AG04450 (cell line): Measurements from ENCODE around the gene ACOX2. TPM values are rescaled to one million over a fixed set of nuclear protein-coding genes. Genes with fewer than 3 reads are reported as not detected.

Experiments
- CTCF ChIA-PET: fragments of 300-600, 350-600 bp; formaldehyde crosslinking; extraction: SDS; loops from one replicate; lab custom pipeline; 2022; ENCODE audit warnings: antibody characterized with exemption, inconsistent platforms; lab: Charles Lee
- POLR2A ChIA-PET: fragments of 350-600 bp; formaldehyde crosslinking; extraction: SDS; loops from one replicate; lab custom pipeline; 2021; ENCODE audit warnings: antibody characterized with exemption, inconsistent platforms; lab: Yijun Ruan, JAX
- DNase-seq: peaks from one replicate; pipeline ENCODE4 v3.0.0-alpha.2; 2011; ENCODE audit warnings: low read depth, low spot score
- H3K27ac ChIP-seq: one replicate; pipeline ENCODE4 v1.5.1; 2012; ENCODE audit warnings: low read depth, low read length, control low read depth
- H3K27me3 ChIP-seq: one replicate; pipeline ENCODE4 v1.6.0; 2012; ENCODE audit warnings: low read length; ENCODE audit not compliant: control insufficient read depth, insufficient read depth
- H3K4me3 ChIP-seq: 2 replicates; pipeline ENCODE4 v1.5.1; 2011; ENCODE audit warnings: mild to moderate bottlenecking, low read depth, low read length, control low read depth
- H3K9me3 ChIP-seq: 2 replicates; pipeline ENCODE4 v1.5.1; 2012; ENCODE audit warnings: low read length; ENCODE audit not compliant: control insufficient read depth, insufficient read depth
- CTCF ChIP-seq: IDR thresholded peaks from 2 replicates; pipeline ENCODE4 v1.5.1; 2011; ENCODE audit warnings: low read depth, low read length, control low read depth, inconsistent platforms
- polyA plus RNA-seq: library from polyadenylated mRNA; depleted of rRNA; stranded (reverse); fragments of >200 nt; gene quantifications from 2 replicates; pipeline ENCODE4 v1.2.3, GENCODE V29; 2011

The ACOX2 gene
- polyA plus RNA-seq, 1 experiment = 27.8 TPM

DNA sequence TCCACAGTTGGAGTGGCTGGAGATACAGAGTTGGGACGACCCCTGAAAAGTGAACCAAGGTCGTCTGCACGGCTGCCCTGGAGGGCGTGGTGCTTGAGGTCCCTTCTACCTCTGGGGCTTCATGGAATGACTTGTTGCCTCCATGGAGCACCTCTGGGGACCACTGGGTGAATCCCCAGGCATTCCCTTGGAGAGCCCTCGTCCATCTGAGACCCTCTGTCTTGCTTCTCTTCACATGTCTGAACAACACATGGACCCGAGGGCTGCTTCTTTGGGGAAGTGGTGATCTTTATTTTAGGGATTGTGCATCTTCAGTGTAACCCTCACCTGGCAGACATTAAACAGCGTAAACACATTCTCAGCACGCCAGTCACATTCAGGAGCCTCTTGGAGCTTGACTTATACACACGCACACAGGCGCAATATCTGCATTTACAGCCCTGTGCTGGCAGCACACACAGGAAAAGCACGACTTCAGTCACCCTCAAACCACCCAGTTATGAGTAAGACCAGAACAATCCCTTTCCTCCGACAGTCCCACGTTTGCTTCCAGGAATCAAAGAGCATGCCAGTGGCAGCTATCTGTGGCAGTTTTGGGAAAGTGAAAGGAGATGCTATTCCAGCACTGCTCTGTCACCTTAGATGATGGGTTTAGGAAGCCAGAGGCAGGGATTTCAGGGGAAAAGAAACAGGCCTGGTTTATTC is 27.6 kb upstream of the ACOX2 start:
- Histone ChIP-seq H3K9me3 (peaks cover 3% of the 10 kb centered on the region; the same call in 1 of the 2 replicates), H3K27me3 (no peaks in the 10 kb centered on the region), H3K27ac (peak overlapping the region; percentile 39), H3K4me3 (no peak overlapping the region)
- no peak for TF ChIP-seq CTCF
- ChIA-PET POLR2A (no interaction called here), CTCF (interaction anchor here (0.6 to 10.7 kb wide), 3 partner anchors 65 to 770 kb away, joined by 3 to 322 read pairs (median 8); no protein-coding TSS in a partner anchor)
- peak; percentile 11 for DNase-seq

DNA sequence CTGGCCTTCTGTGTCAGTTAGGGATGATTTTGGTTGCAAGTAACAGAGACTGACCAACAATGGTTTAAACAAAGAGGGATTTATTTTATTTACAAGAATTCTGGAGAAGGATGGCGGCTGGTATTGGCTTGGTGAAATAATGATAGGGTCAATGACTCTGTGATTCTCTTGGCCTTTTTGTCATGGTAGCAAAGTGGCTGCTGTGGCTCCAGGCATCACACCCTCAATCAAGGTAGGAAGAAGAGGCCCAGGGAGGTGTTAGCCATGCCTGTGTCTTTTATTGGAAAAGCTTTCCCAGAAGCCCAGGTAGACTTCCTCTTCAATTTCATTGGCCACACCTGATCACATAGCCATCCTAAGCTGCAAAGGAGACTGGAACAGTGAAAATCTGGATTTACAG is 27.1 kb upstream of the ACOX2 start:
- CTCF ChIA-PET = interaction anchor here (0.6 to 10.7 kb wide), 2 partner anchors 65 to 513 kb away, joined by 3 to 322 read pairs; no protein-coding TSS in a partner anchor
- Histone ChIP-seq H3K4me3 (no peak overlapping the region), H3K27ac (peak overlapping the region; percentile 21), H3K9me3 (peaks cover 3% of the 10 kb centered on the region; the same call in 1 of the 2 replicates), H3K27me3 (no peaks in the 10 kb centered on the region)
- no peak for DNase-seq
- POLR2A ChIA-PET = no interaction called here
- no peak for TF ChIP-seq CTCF

- no peak for TF ChIP-seq CTCF
- ChIA-PET POLR2A (no interaction called here), CTCF (no interaction called here)
- no peak overlapping the region for H3K4me3 ChIP-seq
- DNase-seq = no peak
- no peak overlapping the region for H3K27ac ChIP-seq
- peaks cover 3% of the 10 kb centered on the region; the same call in 1 of the 2 replicates for H3K9me3 ChIP-seq
- H3K27me3 ChIP-seq = no peaks in the 10 kb centered on the region
Observed at GRCh38 chr3:58563386-58564035, 26.5 kb upstream of the ACOX2 start.

DNA sequence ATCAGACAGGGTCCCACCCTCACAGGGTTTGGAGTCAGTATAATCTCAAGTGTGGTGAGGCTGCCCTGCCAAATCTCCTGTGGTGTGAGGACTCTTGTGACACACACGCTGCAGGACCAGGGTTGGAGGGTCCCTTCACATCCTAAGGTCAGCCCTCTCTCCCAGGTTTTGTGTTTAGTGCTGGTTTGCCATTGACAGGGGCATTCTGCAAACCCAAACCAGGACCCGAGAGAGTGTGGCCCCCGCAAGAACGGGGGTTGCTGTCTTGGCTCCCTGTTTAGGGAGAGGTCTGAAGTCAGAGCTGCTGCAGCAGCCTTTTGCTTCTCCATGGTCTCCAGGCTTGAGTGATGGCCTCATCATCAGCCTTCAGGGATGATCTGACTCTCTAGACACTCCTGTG is 25.5 kb upstream of the ACOX2 start:
- Histone ChIP-seq H3K27ac (no peak overlapping the region), H3K9me3 (peaks cover 3% of the 10 kb centered on the region; the same call in 1 of the 2 replicates), H3K4me3 (no peak overlapping the region), H3K27me3 (no peaks in the 10 kb centered on the region)
- ChIA-PET CTCF (no interaction called here), POLR2A (no interaction called here)
- TF ChIP-seq CTCF = no peak
- DNase-seq = no peak

DNA sequence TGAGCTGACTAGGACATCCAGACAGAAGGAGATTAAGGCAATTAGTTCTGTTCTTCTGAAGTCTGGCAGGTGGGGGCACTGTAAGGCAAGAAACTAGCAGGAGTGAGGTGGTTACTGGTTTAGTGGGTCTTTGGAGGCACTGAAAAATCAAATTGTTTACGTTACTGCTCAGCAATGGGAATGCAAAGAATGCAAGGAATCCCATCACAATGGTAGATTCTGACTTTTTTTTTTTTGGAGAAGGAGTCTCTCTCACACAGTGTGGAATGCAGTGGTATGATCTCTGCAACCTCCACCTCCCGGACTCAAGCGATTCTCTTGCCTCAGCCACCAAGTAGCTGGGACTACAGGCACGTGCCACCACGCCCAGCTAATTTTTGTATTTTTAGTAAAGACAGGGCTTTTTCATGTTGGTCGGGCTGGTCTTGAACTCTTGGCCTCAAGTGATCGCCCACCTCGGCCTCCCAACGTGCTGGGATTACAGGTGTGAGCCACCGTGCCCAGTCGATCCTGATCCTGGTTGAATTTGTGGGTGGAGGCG is 23.9 kb upstream of the ACOX2 start:
- Histone ChIP-seq H3K9me3 (peaks cover 3% of the 10 kb centered on the region; the same call in 1 of the 2 replicates), H3K4me3 (no peak overlapping the region), H3K27ac (peak overlapping the region; percentile 89), H3K27me3 (no peaks in the 10 kb centered on the region)
- TF ChIP-seq CTCF = peak; percentile 73
- peak; percentile 95 for DNase-seq
- ChIA-PET POLR2A (interaction anchor here (0.7 to 1.0 kb wide), 8 partner anchors 11 to 1257 kb away, joined by 3 to 6 read pairs (median 3); partner anchors contain the start of gene ACOX2), CTCF (interaction anchor here (0.6 to 8.1 kb wide), 16 partner anchors 8 to 1203 kb away, joined by 3 to 93 read pairs (median 4); no protein-coding TSS in a partner anchor)
